ENCODE results near the gene VCP.

GRCh38 chr9:35071814-35072460 lies 488 bp downstream of the VCP start:
- TF ChIP-seq POLR2A (IDR thresholded peaks at IDR 0.05), result no peak
- TF ChIP-seq CTCF (IDR thresholded peaks at IDR 0.05), result peak; percentile 15 to 47 (median 42)

Measured in right lobe of liver (tissue), 4 donors.